ENCODE data around the gene MUC6.

The MUC6 gene

DNA sequence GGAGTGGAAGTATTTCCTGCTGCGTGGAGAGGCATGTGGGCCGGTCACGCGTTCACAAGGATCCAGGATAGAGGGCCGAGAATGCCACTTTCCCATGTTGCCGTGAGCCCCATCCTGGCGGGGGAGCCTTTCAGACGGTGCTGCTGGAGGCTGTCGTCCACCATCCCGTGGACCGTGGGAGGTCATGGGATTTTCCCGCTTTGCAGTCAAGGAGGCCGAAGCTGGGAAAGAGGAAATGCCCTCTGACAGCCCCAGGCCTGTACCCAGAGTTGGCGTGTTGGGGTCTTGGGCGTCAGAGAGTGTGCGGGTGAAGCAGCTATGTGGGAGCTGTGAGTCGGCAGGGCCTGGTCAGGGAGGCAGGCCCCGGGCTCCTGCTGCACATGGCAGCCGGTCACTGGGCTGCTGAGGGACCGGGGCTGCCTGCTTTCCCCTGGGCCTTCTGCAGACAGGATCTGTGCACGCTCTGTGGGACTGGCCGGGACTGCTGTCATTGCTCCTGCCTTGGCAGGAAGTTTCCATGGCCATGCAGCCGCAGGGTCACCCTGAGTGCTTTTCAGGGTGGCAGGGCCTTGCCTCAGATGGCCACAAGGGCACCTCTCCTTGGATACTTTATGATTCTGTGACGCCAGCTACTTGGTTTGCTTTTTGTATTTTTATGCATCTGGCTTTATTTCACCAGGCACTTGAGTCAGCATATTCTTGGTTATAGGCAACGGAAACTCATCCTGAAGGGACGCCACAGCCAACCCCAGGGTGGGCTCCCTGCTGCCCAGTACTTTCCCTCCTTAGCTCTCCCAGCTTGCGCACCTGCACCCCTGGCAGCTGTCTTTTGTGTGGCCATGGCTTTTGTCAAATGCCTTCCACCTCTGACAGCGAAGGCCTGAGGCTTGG, 58.4 kb downstream of the MUC6 start:
- TF ChIP-seq YY1 (IDR thresholded peaks at IDR 0.05; ENCODE audit: low read depth) (no peak), CEBPB (IDR thresholded peaks at IDR 0.05) (no peak), TAF1 (IDR thresholded peaks at IDR 0.05; ENCODE audit: low read depth) (no peak), EP300 (IDR thresholded peaks at IDR 0.05; ENCODE audit: borderline replicate concordance) (no peak), CREB1 (IDR thresholded peaks at IDR 0.05; ENCODE audit: low read depth) (no peak), EGR1 (IDR thresholded peaks at IDR 0.05) (no peak), FOXM1 (IDR thresholded peaks at IDR 0.05; ENCODE audit: borderline replicate concordance, low read depth) (no peak)
- TF ChIP-seq, protein P1, sequence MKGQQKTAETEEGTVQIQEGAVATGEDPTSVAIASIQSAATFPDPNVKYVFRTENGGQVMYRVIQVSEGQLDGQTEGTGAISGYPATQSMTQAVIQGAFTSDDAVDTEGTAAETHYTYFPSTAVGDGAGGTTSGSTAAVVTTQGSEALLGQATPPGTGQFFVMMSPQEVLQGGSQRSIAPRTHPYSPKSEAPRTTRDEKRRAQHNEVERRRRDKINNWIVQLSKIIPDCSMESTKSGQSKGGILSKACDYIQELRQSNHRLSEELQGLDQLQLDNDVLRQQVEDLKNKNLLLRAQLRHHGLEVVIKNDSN (IDR thresholded peaks at IDR 0.05): no peak
- TF ChIP-seq, protein P2, sequence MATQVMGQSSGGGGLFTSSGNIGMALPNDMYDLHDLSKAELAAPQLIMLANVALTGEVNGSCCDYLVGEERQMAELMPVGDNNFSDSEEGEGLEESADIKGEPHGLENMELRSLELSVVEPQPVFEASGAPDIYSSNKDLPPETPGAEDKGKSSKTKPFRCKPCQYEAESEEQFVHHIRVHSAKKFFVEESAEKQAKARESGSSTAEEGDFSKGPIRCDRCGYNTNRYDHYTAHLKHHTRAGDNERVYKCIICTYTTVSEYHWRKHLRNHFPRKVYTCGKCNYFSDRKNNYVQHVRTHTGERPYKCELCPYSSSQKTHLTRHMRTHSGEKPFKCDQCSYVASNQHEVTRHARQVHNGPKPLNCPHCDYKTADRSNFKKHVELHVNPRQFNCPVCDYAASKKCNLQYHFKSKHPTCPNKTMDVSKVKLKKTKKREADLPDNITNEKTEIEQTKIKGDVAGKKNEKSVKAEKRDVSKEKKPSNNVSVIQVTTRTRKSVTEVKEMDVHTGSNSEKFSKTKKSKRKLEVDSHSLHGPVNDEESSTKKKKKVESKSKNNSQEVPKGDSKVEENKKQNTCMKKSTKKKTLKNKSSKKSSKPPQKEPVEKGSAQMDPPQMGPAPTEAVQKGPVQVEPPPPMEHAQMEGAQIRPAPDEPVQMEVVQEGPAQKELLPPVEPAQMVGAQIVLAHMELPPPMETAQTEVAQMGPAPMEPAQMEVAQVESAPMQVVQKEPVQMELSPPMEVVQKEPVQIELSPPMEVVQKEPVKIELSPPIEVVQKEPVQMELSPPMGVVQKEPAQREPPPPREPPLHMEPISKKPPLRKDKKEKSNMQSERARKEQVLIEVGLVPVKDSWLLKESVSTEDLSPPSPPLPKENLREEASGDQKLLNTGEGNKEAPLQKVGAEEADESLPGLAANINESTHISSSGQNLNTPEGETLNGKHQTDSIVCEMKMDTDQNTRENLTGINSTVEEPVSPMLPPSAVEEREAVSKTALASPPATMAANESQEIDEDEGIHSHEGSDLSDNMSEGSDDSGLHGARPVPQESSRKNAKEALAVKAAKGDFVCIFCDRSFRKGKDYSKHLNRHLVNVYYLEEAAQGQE (IDR thresholded peaks at IDR 0.05; ENCODE audit: low read depth): no peak
- TF ChIP-seq, protein P3, sequence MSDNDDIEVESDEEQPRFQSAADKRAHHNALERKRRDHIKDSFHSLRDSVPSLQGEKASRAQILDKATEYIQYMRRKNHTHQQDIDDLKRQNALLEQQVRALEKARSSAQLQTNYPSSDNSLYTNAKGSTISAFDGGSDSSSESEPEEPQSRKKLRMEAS (IDR thresholded peaks at IDR 0.05): no peak

DNA sequence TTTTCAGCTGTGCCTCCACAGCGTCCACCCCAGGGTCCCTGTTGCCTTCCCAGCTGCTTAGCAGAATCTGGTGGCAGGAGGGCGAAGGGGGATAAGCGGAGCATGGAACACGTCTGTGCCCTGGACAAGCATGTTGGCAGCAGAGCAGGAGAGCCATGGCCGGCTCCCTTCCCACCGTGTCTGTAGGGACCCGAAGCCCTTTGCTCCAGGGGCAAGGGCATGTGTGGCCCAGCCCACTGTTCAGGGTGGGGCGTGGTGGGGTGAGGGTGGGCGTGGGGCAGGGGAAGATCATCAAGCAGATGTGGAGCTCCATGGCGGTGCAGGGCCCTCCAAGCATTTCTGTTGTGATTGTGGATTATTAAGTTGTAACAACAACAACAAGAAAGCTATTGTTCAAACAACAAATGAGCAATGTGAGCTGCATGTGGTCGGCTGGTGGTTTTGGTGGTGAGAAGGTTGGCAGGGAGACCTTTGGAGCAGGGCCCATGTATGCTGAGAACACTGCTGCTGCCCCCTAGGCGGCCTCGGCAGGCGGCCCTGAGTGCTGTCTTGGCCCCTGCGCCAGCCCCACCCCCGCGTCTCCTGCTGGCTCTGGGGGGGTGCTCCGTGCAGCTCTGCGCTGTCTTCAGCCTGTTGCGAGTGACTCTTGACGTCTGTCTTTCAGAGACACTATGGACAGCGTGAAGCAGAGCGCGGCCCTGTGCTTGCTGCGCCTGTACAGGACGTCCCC, 59.9 kb downstream of the MUC6 start:
- TF ChIP-seq FOXM1 (IDR thresholded peaks at IDR 0.05; ENCODE audit: borderline replicate concordance, low read depth): no peak
- TF ChIP-seq EP300 (IDR thresholded peaks at IDR 0.05; ENCODE audit: borderline replicate concordance): no peak
- TF ChIP-seq NFIC (IDR thresholded peaks at IDR 0.05): no peak
- TF ChIP-seq, protein P3 (IDR thresholded peaks at IDR 0.05): no peak
- no peak for TF ChIP-seq TAF1 (IDR thresholded peaks at IDR 0.05; ENCODE audit: low read depth)
- TF ChIP-seq CREB1 (IDR thresholded peaks at IDR 0.05; ENCODE audit: low read depth): no peak
- TF ChIP-seq RAD21 (IDR thresholded peaks at IDR 0.05; ENCODE audit: low read depth): no peak
- TF ChIP-seq EGR1 (IDR thresholded peaks at IDR 0.05): no peak
- TF ChIP-seq, protein P1 (IDR thresholded peaks at IDR 0.05): no peak
- TF ChIP-seq, protein P2 (IDR thresholded peaks at IDR 0.05; ENCODE audit: low read depth): no peak

DNA sequence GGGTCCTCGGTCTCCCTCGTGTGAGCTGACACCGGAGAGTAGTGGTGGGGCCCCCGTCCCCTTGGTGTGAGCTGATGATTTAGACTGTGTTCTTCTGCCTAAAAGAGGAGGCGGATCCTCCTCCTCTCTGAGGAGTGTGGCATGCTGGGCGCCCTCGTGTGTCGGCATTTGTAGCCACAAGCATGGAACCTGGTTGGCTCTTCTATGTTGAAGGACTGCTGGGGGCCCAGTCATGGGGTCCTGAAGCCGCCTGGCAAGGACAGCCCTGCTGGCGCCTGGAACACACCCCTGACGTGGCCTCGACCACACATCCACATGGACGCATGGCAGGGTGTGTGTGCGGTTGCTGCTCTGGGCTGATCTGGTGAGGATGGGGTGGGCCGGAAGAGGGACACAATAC, 60.7 kb downstream of the MUC6 start:
- TF ChIP-seq, protein P1 (IDR thresholded peaks at IDR 0.05): no peak
- no peak for TF ChIP-seq FOXM1 (IDR thresholded peaks at IDR 0.05; ENCODE audit: borderline replicate concordance, low read depth)
- TF ChIP-seq TCF12 (IDR thresholded peaks at IDR 0.05; ENCODE audit: low read depth): no peak
- no peak for TF ChIP-seq EGR1 (IDR thresholded peaks at IDR 0.05)
- TF ChIP-seq, protein P3 (IDR thresholded peaks at IDR 0.05): no peak
- TF ChIP-seq EP300 (IDR thresholded peaks at IDR 0.05; ENCODE audit: borderline replicate concordance): no peak
- no peak for TF ChIP-seq CEBPB (IDR thresholded peaks at IDR 0.05)
- no peak for TF ChIP-seq NFIC (IDR thresholded peaks at IDR 0.05)
- no peak for TF ChIP-seq CREB1 (IDR thresholded peaks at IDR 0.05; ENCODE audit: low read depth)
- no peak for TF ChIP-seq ZBTB7A (IDR thresholded peaks at IDR 0.05; ENCODE audit: low read depth)

DNA sequence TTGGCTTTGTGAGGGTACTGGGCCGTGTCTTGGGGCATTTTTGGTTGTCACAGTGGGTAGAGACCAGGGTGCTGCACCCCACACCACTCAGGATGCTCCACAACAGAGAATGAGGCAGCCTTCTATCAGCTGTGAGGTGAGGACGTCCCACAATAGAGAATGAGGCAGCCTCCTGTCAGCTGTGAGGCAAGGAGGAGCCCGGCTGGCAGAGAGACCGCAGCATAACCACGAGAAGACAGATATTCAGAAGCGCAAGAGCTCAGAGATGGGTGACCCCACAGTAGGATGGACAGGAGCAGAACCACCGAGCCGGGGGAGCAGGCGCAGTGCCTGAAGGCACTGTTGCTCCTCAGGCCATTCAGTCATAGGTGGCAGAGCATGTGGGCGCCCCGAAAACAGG, 63.3 kb downstream of the MUC6 start:
- no peak for TF ChIP-seq RAD21 (IDR thresholded peaks at IDR 0.05; ENCODE audit: low read depth)
- TF ChIP-seq ZBTB7A (IDR thresholded peaks at IDR 0.05; ENCODE audit: low read depth): no peak
- TF ChIP-seq, protein P1 (IDR thresholded peaks at IDR 0.05): no peak
- no peak for TF ChIP-seq TCF12 (IDR thresholded peaks at IDR 0.05; ENCODE audit: low read depth)
- TF ChIP-seq, protein P3 (IDR thresholded peaks at IDR 0.05): no peak
- no peak for TF ChIP-seq CREB1 (IDR thresholded peaks at IDR 0.05; ENCODE audit: low read depth)
- no peak for TF ChIP-seq TAF1 (IDR thresholded peaks at IDR 0.05; ENCODE audit: low read depth)
- TF ChIP-seq, protein P2 (IDR thresholded peaks at IDR 0.05; ENCODE audit: low read depth): no peak
- no peak for TF ChIP-seq YY1 (IDR thresholded peaks at IDR 0.05; ENCODE audit: low read depth)
- no peak for TF ChIP-seq CEBPB (IDR thresholded peaks at IDR 0.05)
- TF ChIP-seq EGR1 (IDR thresholded peaks at IDR 0.05): no peak
- TF ChIP-seq FOXM1 (IDR thresholded peaks at IDR 0.05; ENCODE audit: borderline replicate concordance, low read depth): no peak
- TF ChIP-seq EP300 (IDR thresholded peaks at IDR 0.05; ENCODE audit: borderline replicate concordance): no peak
- TF ChIP-seq NFIC (IDR thresholded peaks at IDR 0.05): no peak
- no peak for TF ChIP-seq TEAD4 (IDR thresholded peaks at IDR 0.05)

Measured in Ishikawa (cell line).